Stimulated activated memory B cell treated with anti-CD40 and anti-IgM and Interleukin-4, amounts not matched to agents 10 μg/mL and 1 μg/mL and 100 μg/mL, for 72 hours (primary cell): ENCODE results near the gene KLHL9.
"Not testable (repeated sequence)": the region's sequence is repeated elsewhere in the genome, so short reads cannot be mapped to it uniquely, and the experiment has no call there.

ENCODE experiments used
- ATAC-seq: fragments of 150-1000 bp; cut with Tn5 transposase; 2 replicates; pipeline ENCODE4 v1.10.0; 2021
- H3K27ac Mint-ChIP-seq: one replicate; pipeline ENCODE4 v1.8.0; 2022; ENCODE audit warnings: mild to moderate bottlenecking, mixed read lengths
- H3K27me3 Mint-ChIP-seq: one replicate; pipeline ENCODE4 v1.8.0; 2022; ENCODE audit warnings: mixed read lengths
- H3K36me3 Mint-ChIP-seq: one replicate; pipeline ENCODE4 v1.8.0; 2022; ENCODE audit warnings: mixed read lengths
- H3K4me1 Mint-ChIP-seq: one replicate; pipeline ENCODE4 v1.8.0; 2022; ENCODE audit warnings: mixed read lengths
- H3K4me3 Mint-ChIP-seq: one replicate; pipeline ENCODE4 v1.8.0; 2022; ENCODE audit warnings: mild to moderate bottlenecking, moderate library complexity, mixed read lengths
- H3K9me3 Mint-ChIP-seq: one replicate; pipeline ENCODE4 v1.8.0; 2022; ENCODE audit warnings: mixed read lengths

Gene KLHL9

GRCh38 chr9:21334701-21335632 lies at the start of gene KLHL9:
TSS of gene KLHL9 (minus strand) at chr9:21335404. CDS start at chr9:21334859, 545 bp downstream.
- H3K27ac Mint-ChIP-seq: peak within 1 kb of the TSS; percentile 90
- peak within 1 kb of the TSS; percentile 86 for H3K4me3 Mint-ChIP-seq
- ATAC-seq: peak; percentile 94
- peaks cover 46% of the 10 kb centered on the region for H3K4me1 Mint-ChIP-seq
- peaks cover 25% of the 10 kb centered on the region for H3K36me3 Mint-ChIP-seq
- H3K9me3 Mint-ChIP-seq: no peaks in the 10 kb centered on the region
- no peaks in the 10 kb centered on the region for H3K27me3 Mint-ChIP-seq

- Mint-ChIP-seq H3K36me3 (no peaks in the 10 kb centered on the region), H3K9me3 (no peaks in the 10 kb centered on the region)
Measured at GRCh38 chr9:21383627-21384026, 48.4 kb upstream of the KLHL9 start.

GRCh38 chr9:21381448-21382339 lies 46.5 kb upstream of the KLHL9 start:
- Mint-ChIP-seq H3K9me3 (no peaks in the 10 kb centered on the region), H3K4me3 (no peak overlapping the region)
- ATAC-seq: peak; percentile 97

More at GRCh38 chr9:21383627-21384026, 48.4 kb upstream of the KLHL9 start:
- H3K27ac Mint-ChIP-seq: no peak overlapping the region
- ATAC-seq: no peak
- peaks cover 29% of the 10 kb centered on the region for H3K4me1 Mint-ChIP-seq
- no peak overlapping the region for H3K4me3 Mint-ChIP-seq
- peaks cover 30% of the 10 kb centered on the region for H3K27me3 Mint-ChIP-seq

GRCh38 chr9:21371467-21371866 lies 36.3 kb upstream of the KLHL9 start:
- not testable (repeated sequence) for H3K9me3 Mint-ChIP-seq, H3K36me3 Mint-ChIP-seq, ATAC-seq, H3K4me3 Mint-ChIP-seq, H3K27ac Mint-ChIP-seq, H3K4me1 Mint-ChIP-seq
- peaks cover 17% of the 10 kb centered on the region for H3K27me3 Mint-ChIP-seq

More at GRCh38 chr9:21381448-21382339, 46.5 kb upstream of the KLHL9 start:
- Mint-ChIP-seq H3K27me3 (peaks cover 21% of the 10 kb centered on the region), H3K27ac (no peak overlapping the region), H3K36me3 (no peaks in the 10 kb centered on the region), H3K4me1 (peaks cover 29% of the 10 kb centered on the region)

- H3K27ac Mint-ChIP-seq: no peak within 1 kb of the TSS
- H3K9me3 Mint-ChIP-seq: no peaks in the 10 kb centered on the region
- peaks cover 18% of the 10 kb centered on the region for H3K4me1 Mint-ChIP-seq
- no peak within 1 kb of the TSS for H3K4me3 Mint-ChIP-seq
- H3K36me3 Mint-ChIP-seq: no peaks in the 10 kb centered on the region
- ATAC-seq: no peak
- H3K27me3 Mint-ChIP-seq: peaks cover 32% of the 10 kb centered on the region
Measured at GRCh38 chr9:21367957-21368356, 32.8 kb upstream of the KLHL9 start, which contains the start of gene IFNA13. TSS of gene IFNA13 (minus strand) at chr9:21368057. CDS start at chr9:21368010, 47 bp downstream.

- not testable (repeated sequence) for H3K4me3 Mint-ChIP-seq, H3K9me3 Mint-ChIP-seq, H3K27ac Mint-ChIP-seq, H3K36me3 Mint-ChIP-seq
- Mint-ChIP-seq H3K4me1 (peaks cover 18% of the 10 kb centered on the region), H3K27me3 (peaks cover 33% of the 10 kb centered on the region)
- ATAC-seq: peak; percentile 81
Measured at GRCh38 chr9:21367169-21367568, 32.0 kb upstream of the KLHL9 start.

- Mint-ChIP-seq H3K4me1 (peaks cover 33% of the 10 kb centered on the region), H3K27ac (no peak overlapping the region), H3K9me3 (no peaks in the 10 kb centered on the region), H3K4me3 (no peak overlapping the region), H3K36me3 (no peaks in the 10 kb centered on the region), H3K27me3 (peaks cover 33% of the 10 kb centered on the region)
- no peak for ATAC-seq
Measured at GRCh38 chr9:21362287-21362686, 27.1 kb upstream of the KLHL9 start.

GRCh38 chr9:21357479-21358460 lies 22.6 kb upstream of the KLHL9 start:
- Mint-ChIP-seq H3K27ac (no peak overlapping the region), H3K36me3 (peaks cover 7% of the 10 kb centered on the region), H3K4me3 (peak overlapping the region; percentile 18), H3K9me3 (peaks cover 4% of the 10 kb centered on the region), H3K27me3 (peaks cover 8% of the 10 kb centered on the region), H3K4me1 (peaks cover 18% of the 10 kb centered on the region)
- ATAC-seq: peak; percentile 73

- H3K36me3 Mint-ChIP-seq: peaks cover 7% of the 10 kb centered on the region
- H3K4me1 Mint-ChIP-seq: no peaks in the 10 kb centered on the region
- peaks cover 4% of the 10 kb centered on the region for H3K9me3 Mint-ChIP-seq
- H3K4me3 Mint-ChIP-seq: no peak within 1 kb of the TSS
- H3K27ac Mint-ChIP-seq: no peak within 1 kb of the TSS
- no peak for ATAC-seq
- peaks cover 34% of the 10 kb centered on the region for H3K27me3 Mint-ChIP-seq
Measured at GRCh38 chr9:21350787-21351186, 15.6 kb upstream of the KLHL9 start, which contains the start of gene IFNA6. TSS of gene IFNA6 (minus strand) at chr9:21350887. CDS start at chr9:21350887, 0 bp downstream.

- peaks cover 6% of the 10 kb centered on the region for H3K4me1 Mint-ChIP-seq
- no peaks in the 10 kb centered on the region for H3K36me3 Mint-ChIP-seq
- peaks cover 45% of the 10 kb centered on the region for H3K27me3 Mint-ChIP-seq
- H3K4me3 Mint-ChIP-seq: no peak overlapping the region
- no peaks in the 10 kb centered on the region for H3K9me3 Mint-ChIP-seq
- no peak for ATAC-seq
- H3K27ac Mint-ChIP-seq: no peak overlapping the region
Measured at GRCh38 chr9:21348430-21348970, 13.3 kb upstream of the KLHL9 start.

GRCh38 chr9:21340735-21341134 lies 5.5 kb upstream of the KLHL9 start:
- Mint-ChIP-seq H3K36me3 (no peaks in the 10 kb centered on the region), H3K27ac (no peak overlapping the region), H3K9me3 (no peaks in the 10 kb centered on the region), H3K27me3 (peaks cover 35% of the 10 kb centered on the region), H3K4me1 (peaks cover 14% of the 10 kb centered on the region), H3K4me3 (no peak overlapping the region)
- ATAC-seq: no peak

- Mint-ChIP-seq H3K27ac (no peak overlapping the region), H3K9me3 (no peaks in the 10 kb centered on the region), H3K4me3 (peak overlapping the region; percentile 52), H3K27me3 (no peaks in the 10 kb centered on the region), H3K4me1 (peaks cover 35% of the 10 kb centered on the region), H3K36me3 (peaks cover 15% of the 10 kb centered on the region)
- ATAC-seq: no peak
Measured at GRCh38 chr9:21336457-21336856, 1.3 kb upstream of the KLHL9 start.

- Mint-ChIP-seq H3K36me3 (peaks cover 25% of the 10 kb centered on the region), H3K9me3 (no peaks in the 10 kb centered on the region), H3K4me3 (no peak overlapping the region), H3K27ac (no peak overlapping the region), H3K4me1 (peaks cover 53% of the 10 kb centered on the region), H3K27me3 (no peaks in the 10 kb centered on the region)
- ATAC-seq: no peak
Measured at GRCh38 chr9:21333226-21333625, 2.0 kb downstream of the KLHL9 start.
